ENCODE results near the gene EPOP.
A peak's percentile ranks its signal among the peaks of the same experiment; 100 is the strongest.

The EPOP gene

DNA sequence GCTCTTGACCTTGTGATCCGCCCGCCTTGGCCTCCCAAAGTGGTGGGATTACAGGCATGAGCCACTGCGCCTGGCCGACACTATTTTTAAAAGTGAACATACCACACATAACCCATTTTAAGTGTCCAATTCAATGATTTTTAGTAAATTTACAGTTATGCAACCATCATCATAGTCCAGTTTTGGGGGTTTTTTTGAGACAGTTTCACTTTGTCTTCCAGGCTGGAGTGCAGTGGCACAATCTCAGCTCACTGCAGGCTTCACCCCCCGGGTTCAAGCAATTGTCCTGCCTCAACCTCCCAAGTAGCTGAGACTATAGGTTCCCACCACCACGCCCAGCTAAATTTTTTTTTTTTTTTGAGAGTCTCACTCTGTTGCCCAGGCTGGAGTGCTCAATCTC, 3.1 kb upstream of the EPOP start:
- Histone ChIP-seq H3K4me2 (ENCODE audit: low read length) (no peak overlapping the region), H4K20me1 (ENCODE audit: control insufficient read depth, insufficient read depth, low read depth, low read length) (peaks cover 2% of the 10 kb centered on the region), H3F3A (ENCODE audit: control insufficient read depth, insufficient read depth) (peaks cover 9% of the 10 kb centered on the region), H3K4me3 (ENCODE audit: low read length) (no peak overlapping the region), H3K36me3 (ENCODE audit: control insufficient read depth, low read length) (peaks cover 1% of the 10 kb centered on the region; the same call in 1 of the 2 replicates), H3K79me2 (ENCODE audit: control insufficient read depth, low read length) (peaks cover 15% of the 10 kb centered on the region), H3K4me1 (ENCODE audit: control insufficient read depth, low read length) (peaks cover 38% of the 10 kb centered on the region), H3K9me3 (ENCODE audit: control insufficient read depth, insufficient read depth, low read length) (no peaks in the 10 kb centered on the region), H3K27ac (ENCODE audit: low read depth, low read length) (no peak overlapping the region), H3K9me2 (replicated peaks; ENCODE audit: control insufficient read depth, low read length) (no peaks in the 10 kb centered on the region), H3K27me3 (ENCODE audit: control insufficient read depth, low read length) (no peaks in the 10 kb centered on the region)
- TF ChIP-seq, protein P1, sequence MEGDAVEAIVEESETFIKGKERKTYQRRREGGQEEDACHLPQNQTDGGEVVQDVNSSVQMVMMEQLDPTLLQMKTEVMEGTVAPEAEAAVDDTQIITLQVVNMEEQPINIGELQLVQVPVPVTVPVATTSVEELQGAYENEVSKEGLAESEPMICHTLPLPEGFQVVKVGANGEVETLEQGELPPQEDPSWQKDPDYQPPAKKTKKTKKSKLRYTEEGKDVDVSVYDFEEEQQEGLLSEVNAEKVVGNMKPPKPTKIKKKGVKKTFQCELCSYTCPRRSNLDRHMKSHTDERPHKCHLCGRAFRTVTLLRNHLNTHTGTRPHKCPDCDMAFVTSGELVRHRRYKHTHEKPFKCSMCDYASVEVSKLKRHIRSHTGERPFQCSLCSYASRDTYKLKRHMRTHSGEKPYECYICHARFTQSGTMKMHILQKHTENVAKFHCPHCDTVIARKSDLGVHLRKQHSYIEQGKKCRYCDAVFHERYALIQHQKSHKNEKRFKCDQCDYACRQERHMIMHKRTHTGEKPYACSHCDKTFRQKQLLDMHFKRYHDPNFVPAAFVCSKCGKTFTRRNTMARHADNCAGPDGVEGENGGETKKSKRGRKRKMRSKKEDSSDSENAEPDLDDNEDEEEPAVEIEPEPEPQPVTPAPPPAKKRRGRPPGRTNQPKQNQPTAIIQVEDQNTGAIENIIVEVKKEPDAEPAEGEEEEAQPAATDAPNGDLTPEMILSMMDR (IDR thresholded peaks at IDR 0.05; ENCODE audit: low read depth, low read length, poor library complexity, severe bottlenecking): no peak
- TF ChIP-seq EZH2phosphoT487 (IDR thresholded peaks at IDR 0.05; ENCODE audit: borderline replicate concordance, low read length): no peak

DNA sequence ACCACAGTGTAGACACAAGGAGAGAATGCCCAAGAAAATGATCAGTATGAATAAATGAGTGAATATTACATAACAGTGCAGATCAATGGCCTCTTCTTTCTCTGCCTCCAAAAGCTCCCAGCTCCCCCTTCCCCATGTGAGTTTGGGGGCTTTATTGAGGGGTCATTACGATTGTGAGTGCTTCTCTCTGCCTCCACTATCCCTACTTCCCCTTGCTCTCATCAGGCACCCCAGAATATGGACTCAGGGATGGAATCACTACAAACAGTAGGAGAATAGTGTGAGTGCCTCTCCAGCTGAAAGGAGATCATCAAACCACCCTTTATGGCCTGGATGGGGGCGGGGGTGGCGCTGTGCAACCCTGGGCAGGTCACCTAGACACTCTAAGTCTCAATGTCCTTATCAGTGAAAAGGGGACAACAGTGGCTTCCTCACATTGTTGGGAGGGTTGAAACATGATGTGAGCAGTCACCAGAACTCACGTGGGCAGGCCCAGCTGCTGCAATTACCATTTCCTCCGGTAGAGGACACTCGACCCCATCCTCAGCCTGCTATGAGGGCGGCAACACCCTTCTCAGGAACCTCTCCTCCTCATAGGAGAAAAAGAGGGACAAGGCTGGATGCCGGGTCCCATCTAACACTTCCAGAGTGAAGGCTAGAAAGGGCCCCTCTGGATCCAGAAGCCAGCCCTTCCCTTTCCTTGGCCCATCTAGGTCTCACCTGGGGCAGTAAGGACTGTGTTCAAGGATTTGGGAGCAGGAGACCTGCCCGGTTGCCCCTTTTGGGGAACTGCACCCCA, 2.1 kb upstream of the EPOP start:
- Histone ChIP-seq H3K27me3 (ENCODE audit: control insufficient read depth, low read length) (no peaks in the 10 kb centered on the region), H3K27ac (ENCODE audit: low read depth, low read length) (no peak overlapping the region), H3K79me2 (ENCODE audit: control insufficient read depth, low read length) (peaks cover 24% of the 10 kb centered on the region), H3K4me2 (ENCODE audit: low read length) (peak overlapping the region; percentile 50), H3K4me1 (ENCODE audit: control insufficient read depth, low read length) (peaks cover 40% of the 10 kb centered on the region), H3K36me3 (ENCODE audit: control insufficient read depth, low read length) (peaks cover 6% of the 10 kb centered on the region; the same call in 1 of the 2 replicates), H4K20me1 (ENCODE audit: control insufficient read depth, insufficient read depth, low read depth, low read length) (peaks cover 9% of the 10 kb centered on the region), H3F3A (ENCODE audit: control insufficient read depth, insufficient read depth) (peaks cover 9% of the 10 kb centered on the region), H3K9me3 (ENCODE audit: control insufficient read depth, insufficient read depth, low read length) (no peaks in the 10 kb centered on the region), H3K4me3 (ENCODE audit: low read length) (peak overlapping the region; percentile 33; the same call in 1 of the 2 replicates), H3K9me2 (replicated peaks; ENCODE audit: control insufficient read depth, low read length) (no peaks in the 10 kb centered on the region)
- TF ChIP-seq, protein P1 (IDR thresholded peaks at IDR 0.05; ENCODE audit: low read depth, low read length, poor library complexity, severe bottlenecking): peak; percentile 97
- no peak for TF ChIP-seq EZH2phosphoT487 (IDR thresholded peaks at IDR 0.05; ENCODE audit: borderline replicate concordance, low read length)

DNA sequence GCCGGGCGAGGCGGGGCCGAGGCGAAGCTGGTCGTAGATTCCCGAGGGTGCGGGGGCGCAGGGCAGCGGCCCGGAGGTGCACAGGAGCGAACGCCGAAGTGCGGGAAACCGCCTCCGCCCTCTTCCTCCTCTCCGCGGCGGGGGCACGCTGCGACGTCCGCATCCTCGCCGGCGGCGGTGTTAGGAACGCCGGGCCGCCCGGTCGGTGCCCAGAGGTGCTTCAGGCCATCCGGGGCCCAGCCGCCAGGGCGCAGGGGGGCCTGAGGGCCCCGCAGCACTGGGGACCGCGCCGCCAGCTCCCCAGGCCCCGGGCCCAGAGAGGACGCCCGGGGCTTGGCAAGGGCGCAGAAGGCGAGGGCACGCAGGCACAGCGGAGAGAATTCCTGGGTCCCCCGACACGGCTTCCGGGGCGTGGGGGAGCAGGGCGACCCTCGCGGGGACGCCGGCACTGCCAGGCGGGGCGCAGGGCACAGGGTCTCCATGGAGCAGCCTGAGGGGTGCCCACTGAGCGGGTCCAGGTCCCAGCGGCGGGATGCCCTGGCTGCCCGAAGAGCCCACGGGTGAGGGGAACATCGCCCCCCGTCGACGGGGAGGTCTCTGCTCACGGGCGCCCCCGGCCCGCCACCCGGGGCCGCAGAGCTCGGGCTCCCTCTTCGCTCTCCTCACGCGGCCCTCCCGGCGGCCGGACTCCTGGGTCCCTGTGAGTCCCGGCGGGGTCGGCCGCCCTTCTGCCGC, 576 bp downstream of the EPOP start:
- Histone ChIP-seq H3K4me3 (ENCODE audit: low read length) (peak overlapping the region; percentile 82), H3K4me2 (ENCODE audit: low read length) (peak overlapping the region; percentile 79), H3K9me2 (replicated peaks; ENCODE audit: control insufficient read depth, low read length) (no peaks in the 10 kb centered on the region), H3K4me1 (ENCODE audit: control insufficient read depth, low read length) (peaks cover 47% of the 10 kb centered on the region), H3F3A (ENCODE audit: control insufficient read depth, insufficient read depth) (peaks cover 9% of the 10 kb centered on the region), H3K79me2 (ENCODE audit: control insufficient read depth, low read length) (peaks cover 27% of the 10 kb centered on the region), H3K27me3 (ENCODE audit: control insufficient read depth, low read length) (peaks cover 12% of the 10 kb centered on the region), H3K27ac (ENCODE audit: low read depth, low read length) (peak overlapping the region; percentile 49), H3K36me3 (ENCODE audit: control insufficient read depth, low read length) (peaks cover 6% of the 10 kb centered on the region; the same call in 1 of the 2 replicates), H4K20me1 (ENCODE audit: control insufficient read depth, insufficient read depth, low read depth, low read length) (peaks cover 12% of the 10 kb centered on the region), H3K9me3 (ENCODE audit: control insufficient read depth, insufficient read depth, low read length) (no peaks in the 10 kb centered on the region)
- TF ChIP-seq, protein P1 (IDR thresholded peaks at IDR 0.05; ENCODE audit: low read depth, low read length, poor library complexity, severe bottlenecking): peak; percentile 59
- TF ChIP-seq EZH2phosphoT487 (IDR thresholded peaks at IDR 0.05; ENCODE audit: borderline replicate concordance, low read length): no peak
